SH-SY5Y (cell line): ENCODE data around the gene MYEOV.

Experiments
- GATA2 ChIP-seq: IDR thresholded peaks from 2 replicates; pipeline ENCODE4 v1.6.1; 2011; ENCODE audit warnings: mild to moderate bottlenecking, low read depth, low read length
- GATA3 ChIP-seq: IDR thresholded peaks from 2 replicates; pipeline ENCODE4 v1.6.1; 2011; ENCODE audit warnings: low read depth, mild to moderate bottlenecking, low read length, moderate library complexity

The MYEOV gene

DNA sequence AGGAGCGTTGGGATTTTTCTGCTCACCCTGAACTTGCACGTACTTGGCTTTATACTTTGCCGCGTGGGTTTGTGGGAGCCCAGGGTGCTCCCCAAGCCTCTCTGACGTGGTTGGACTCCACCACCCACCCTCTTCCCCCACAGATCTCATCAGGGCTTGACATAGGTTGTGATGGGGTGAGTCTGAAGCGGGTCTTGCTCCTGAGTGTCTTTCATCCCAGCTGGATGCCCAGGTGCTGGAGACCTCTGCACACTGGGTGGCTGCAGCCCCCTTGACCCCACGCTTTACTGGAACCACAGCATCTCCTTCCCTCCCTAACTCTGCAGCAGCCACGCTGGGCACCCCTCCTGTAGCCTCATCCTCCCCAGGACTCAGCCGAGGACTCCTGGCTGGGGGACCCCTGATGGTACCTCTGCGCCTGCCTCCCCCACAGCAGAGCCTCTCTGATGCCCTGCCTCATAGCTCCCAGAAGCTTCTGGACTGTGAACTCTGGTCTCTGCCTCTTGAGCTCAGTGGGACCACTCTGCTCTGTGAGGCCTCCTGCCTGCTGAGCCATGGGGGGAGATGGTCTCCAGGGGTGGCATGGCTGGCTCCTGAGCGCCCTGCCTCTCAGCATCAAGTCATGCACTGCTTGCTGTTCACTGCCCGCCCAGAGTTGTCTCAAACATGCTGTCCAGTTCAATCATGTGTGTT, 45.2 kb downstream of the MYEOV start:
- TF ChIP-seq GATA2 (no peak), GATA3 (no peak)

DNA sequence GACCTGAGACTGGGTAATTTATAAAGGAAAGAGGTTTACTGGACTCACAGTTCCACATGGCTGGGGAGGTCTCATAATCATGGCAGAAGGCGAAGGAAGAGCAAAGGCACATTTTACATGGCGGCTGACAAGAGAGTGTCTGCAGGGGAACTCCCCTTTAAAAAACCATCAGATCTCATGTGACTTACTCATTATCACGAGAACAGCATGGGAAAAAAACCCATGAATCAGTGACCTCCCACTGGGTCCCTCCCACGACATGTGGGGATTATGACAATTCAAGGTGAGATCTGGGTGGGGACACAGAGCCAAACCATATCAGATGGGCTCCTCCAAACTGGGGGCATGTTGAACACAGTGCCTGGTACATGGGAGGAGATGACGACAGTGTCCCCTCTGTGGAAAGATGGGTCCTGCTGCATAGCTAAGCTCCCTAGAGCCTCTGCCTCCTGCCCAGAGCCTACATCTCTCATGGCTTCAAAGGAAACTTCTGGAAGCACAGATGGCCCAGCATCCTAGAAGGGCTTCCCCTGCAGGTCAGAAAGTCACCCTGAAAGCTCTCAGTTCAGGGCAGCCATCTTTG, 46.1 kb downstream of the MYEOV start:
- TF ChIP-seq GATA3 (no peak), GATA2 (no peak)

DNA sequence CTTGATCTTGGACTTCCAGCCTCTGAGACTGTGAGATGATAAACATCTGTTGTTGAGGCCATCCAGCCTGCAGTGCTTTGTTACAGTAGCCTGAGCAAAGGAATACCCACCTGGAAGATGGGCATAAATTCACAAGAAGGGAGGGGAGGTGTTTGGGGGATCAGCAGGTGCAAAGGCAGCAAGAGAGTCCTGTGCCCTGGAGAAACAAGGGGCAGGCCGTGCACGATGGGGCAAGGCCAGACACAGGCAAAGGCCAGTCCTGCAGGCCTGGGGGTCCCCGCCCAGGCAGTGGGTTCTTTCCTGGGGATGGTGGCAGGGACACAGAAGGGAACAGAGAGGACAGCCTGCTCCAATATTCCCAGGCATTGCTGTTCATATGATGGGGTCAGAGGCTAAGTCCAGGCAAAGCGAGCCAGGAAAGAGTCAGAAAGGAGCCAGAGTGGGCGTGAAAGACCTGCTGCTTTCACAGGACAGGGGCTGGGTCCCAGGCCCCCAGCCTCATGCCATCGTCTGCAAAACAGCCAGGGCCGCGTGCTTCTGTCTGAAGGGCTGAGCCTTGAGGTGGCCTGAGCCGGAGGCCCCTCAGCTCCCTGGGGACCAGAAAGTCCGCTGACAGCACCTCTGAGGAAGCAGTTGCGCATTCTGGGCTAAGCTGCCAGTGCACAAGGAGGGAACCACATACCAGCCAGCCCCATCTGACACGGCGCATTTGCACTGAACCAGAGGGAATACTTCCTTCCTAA, 48.8 kb downstream of the MYEOV start:
- no peak for TF ChIP-seq GATA2
- no peak for TF ChIP-seq GATA3

DNA sequence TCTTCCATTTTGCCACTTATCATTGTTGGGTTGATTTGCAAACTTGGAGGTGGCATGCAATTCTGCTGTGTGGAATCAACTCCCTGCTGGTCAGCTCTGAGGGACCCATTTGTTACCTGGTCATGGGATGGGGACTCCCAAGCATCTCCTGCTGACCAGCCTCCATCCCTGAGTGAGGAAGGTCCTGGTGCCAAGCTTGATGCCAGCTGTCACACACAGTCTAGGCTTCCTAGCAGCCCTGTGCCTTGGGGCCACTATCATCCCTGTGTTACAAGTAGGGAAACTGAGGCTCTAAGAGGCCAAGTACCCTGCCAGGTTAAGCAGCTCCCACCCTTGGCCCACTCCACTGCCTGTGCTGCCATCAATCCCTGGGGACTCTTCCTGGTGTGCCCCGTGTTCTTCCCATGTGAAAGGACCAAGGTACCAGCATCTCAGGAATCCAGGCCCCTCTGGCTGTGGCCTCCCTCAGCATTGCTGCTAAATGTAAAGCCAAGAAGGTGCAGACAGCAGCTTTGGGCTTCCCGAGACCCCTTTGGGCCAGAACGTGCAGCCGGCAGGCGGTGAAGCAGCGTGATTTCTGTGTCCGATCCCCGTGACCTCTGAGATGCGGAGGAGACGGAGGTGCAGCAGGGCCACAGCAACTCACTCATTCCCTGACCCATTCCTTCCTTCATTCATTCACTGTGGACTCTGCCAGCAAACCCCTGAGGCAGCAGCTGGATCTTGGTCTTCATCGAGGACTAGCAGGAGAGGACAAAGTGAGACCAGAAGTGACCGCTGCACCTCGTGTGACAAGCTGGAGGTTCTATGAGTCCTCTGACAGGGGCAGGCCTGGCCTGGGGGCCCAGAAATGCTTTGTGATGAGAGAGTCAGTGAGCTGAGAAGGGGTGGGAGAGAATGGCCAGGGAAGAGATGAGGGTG, 49.7 kb downstream of the MYEOV start:
- TF ChIP-seq GATA2, result no peak
- no peak for TF ChIP-seq GATA3

DNA sequence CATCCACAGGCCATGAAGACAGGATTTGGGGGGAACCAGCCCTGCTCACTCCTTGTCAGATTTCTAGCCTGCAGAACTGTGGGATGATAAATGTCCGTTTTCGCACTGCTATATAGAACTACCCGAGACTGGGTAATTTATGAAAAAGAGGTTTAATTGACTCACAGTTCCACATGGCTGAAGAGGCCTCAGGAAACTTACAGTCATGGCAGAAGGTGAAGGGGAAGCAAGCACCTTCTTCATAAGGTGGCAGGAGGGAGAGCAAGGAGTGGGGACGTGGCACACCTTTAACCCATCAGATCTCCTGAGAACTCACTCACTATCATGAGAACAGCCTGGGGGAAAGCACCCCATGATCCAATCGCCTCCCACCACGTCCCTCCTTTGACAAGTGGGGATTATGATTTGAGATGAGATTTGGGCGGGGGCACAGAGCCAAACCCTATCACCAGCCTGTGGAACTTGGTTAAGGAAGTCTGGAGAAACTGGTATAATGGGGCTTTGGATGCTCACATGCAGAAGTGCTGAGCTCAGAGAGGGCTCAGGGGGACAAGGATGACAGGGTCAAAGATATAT, 50.7 kb downstream of the MYEOV start:
- no peak for TF ChIP-seq GATA2
